ENCODE measurements around the gene SFI1.

SFI1 gene

GRCh38 chr22:31661851-31662667 is 165.7 kb downstream of the SFI1 start, which contains the start of gene PISD:
Gene PISD (minus strand): TSS chr22:31662215. CDS start chr22:31662208, 7 bp downstream.
- H3K4me3 ChIP-seq (ENCODE audit: low read depth, low read length) = peak within 1 kb of the TSS; percentile 98
- DNase-seq (ENCODE audit: low read depth) = peak; percentile 96

GRCh38 chr22:31662668-31663037 is 166.3 kb downstream of the SFI1 start:
- DNase-seq (ENCODE audit: low read depth) = no peak
- no peak for TF ChIP-seq CTCF (conservative IDR thresholded peaks at IDR 0.05; ENCODE audit: low read depth, low read length)
- peak overlapping the region; percentile 98 for H3K4me3 ChIP-seq (ENCODE audit: low read depth, low read length)

More at GRCh38 chr22:31661851-31662667, 165.7 kb downstream of the SFI1 start, which contains the start of gene PISD:
- TF ChIP-seq CTCF (conservative IDR thresholded peaks at IDR 0.05; ENCODE audit: low read depth, low read length) = no peak

All from choroid plexus epithelial cell (primary cell).